ENCODE results near the gene CISH. TPM values are rescaled to one million over a fixed set of nuclear protein-coding genes. Genes with fewer than 3 reads are reported as not detected.

Gene CISH
- total and polyA plus RNA-seq, 9 of the 15 experiments (the other 6 are each of a cell fraction or from before 2014, with no cell fraction given), result 1.7 to 47.7 (median 18.3) TPM

GRCh38 chr3:50658416-50658815 is 46.8 kb upstream of the CISH start:
- TF ChIP-seq ZNF124 (CRISPR knock-in tag; IDR thresholded peaks at IDR 0.05) (no peak), ZNF184 (CRISPR knock-in tag; IDR thresholded peaks at IDR 0.05) (no peak), POLR2H (tag; IDR thresholded peaks at IDR 0.05; ENCODE audit: low read depth) (no peak), NUFIP1 (IDR thresholded peaks at IDR 0.05; ENCODE audit: partially characterized antibody) (no peak), ZNF717 (CRISPR knock-in tag; IDR thresholded peaks at IDR 0.05) (no peak), BRF2 (IDR thresholded peaks at IDR 0.05; ENCODE audit: borderline replicate concordance, insufficient read depth, insufficient read length) (no peak), TAF7 (tag; IDR thresholded peaks at IDR 0.05) (no peak), TEAD4 (IDR thresholded peaks at IDR 0.05; ENCODE audit: low read length) (no peak), TEAD4 (CRISPR knock-in tag; IDR thresholded peaks at IDR 0.05; ENCODE audit: borderline replicate concordance) (no peak), SP2 (IDR thresholded peaks at IDR 0.05; ENCODE audit: extremely low read depth, low read depth, low read length, poor library complexity, severe bottlenecking) (no peak), CBFA2T3 (IDR thresholded peaks at IDR 0.05) (no peak), NFYB (IDR thresholded peaks at IDR 0.05; ENCODE audit: extremely low read depth, insufficient read length) (no peak), MNT (conservative IDR thresholded peaks at IDR 0.05) (no peak), ZNF780A (CRISPR knock-in tag; IDR thresholded peaks at IDR 0.05) (no peak)
- TF ChIP-seq, protein P1, sequence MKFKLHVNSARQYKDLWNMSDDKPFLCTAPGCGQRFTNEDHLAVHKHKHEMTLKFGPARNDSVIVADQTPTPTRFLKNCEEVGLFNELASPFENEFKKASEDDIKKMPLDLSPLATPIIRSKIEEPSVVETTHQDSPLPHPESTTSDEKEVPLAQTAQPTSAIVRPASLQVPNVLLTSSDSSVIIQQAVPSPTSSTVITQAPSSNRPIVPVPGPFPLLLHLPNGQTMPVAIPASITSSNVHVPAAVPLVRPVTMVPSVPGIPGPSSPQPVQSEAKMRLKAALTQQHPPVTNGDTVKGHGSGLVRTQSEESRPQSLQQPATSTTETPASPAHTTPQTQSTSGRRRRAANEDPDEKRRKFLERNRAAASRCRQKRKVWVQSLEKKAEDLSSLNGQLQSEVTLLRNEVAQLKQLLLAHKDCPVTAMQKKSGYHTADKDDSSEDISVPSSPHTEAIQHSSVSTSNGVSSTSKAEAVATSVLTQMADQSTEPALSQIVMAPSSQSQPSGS (CRISPR knock-in tag; IDR thresholded peaks at IDR 0.05), result no peak
- TF ChIP-seq, protein P2, sequence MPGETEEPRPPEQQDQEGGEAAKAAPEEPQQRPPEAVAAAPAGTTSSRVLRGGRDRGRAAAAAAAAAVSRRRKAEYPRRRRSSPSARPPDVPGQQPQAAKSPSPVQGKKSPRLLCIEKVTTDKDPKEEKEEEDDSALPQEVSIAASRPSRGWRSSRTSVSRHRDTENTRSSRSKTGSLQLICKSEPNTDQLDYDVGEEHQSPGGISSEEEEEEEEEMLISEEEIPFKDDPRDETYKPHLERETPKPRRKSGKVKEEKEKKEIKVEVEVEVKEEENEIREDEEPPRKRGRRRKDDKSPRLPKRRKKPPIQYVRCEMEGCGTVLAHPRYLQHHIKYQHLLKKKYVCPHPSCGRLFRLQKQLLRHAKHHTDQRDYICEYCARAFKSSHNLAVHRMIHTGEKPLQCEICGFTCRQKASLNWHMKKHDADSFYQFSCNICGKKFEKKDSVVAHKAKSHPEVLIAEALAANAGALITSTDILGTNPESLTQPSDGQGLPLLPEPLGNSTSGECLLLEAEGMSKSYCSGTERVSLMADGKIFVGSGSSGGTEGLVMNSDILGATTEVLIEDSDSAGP (CRISPR knock-in tag; IDR thresholded peaks at IDR 0.05), result no peak
- CTCF ChIA-PET (ENCODE audit: low intra/inter-chr PET ratio), result no interaction called here
- Histone ChIP-seq H3K4me2 (ENCODE audit: insufficient read depth, low read length) (no peak overlapping the region), H3K9me3 (replicated peaks; ENCODE audit: control insufficient read depth, insufficient read depth, low read depth, low read length) (no peaks in the 10 kb centered on the region), H3K4me3 (no peak overlapping the region), H2AFZ (ENCODE audit: low read depth, low read length) (no peak overlapping the region), H3K27ac (ENCODE audit: extremely low read depth, low read depth, low read length) (no peak overlapping the region), H3K9ac (ENCODE audit: insufficient read depth in 1 of 2, low read depth in 2 of 2, low read length in 2 of 2) (no peak overlapping the region), H3K79me2 (ENCODE audit: control insufficient read depth, insufficient read depth, low read length) (no peaks in the 10 kb centered on the region), H3K9me1 (ENCODE audit: control insufficient read depth, insufficient read depth, low read length) (no peaks in the 10 kb centered on the region), H3K4me1 (replicated peaks in 1 of 2; ENCODE audit: control insufficient read depth in 2 of 2, insufficient read depth in 2 of 2, low read length in 2 of 2) (no peaks in the 10 kb centered on the region), H3K36me3 (ENCODE audit: control insufficient read depth, insufficient read depth, low read length) (no peaks in the 10 kb centered on the region), H3K27me3 (ENCODE audit: control insufficient read depth in 2 of 2, insufficient read depth in 2 of 2, low read length in 2 of 2) (peaks cover 0 to 23% of the 10 kb centered on the region in 2 experiments; a peak in 2 of 5 replicates), H4K20me1 (replicated peaks; ENCODE audit: control insufficient read depth, insufficient read depth, low read length) (no peaks in the 10 kb centered on the region; the same call in none of the 2 replicates)
- ATAC-seq (no peak), DNase-seq (ENCODE audit: extremely low read depth in 1 of 4, low spot score in 3 of 4) (no peak), FAIRE-seq (no peak)
- in situ Hi-C loops (cut with MboI), result loop anchor here (5.0 kb wide), 1 partner anchor 86 kb away; no protein-coding TSS in a partner anchor
- BruUV-seq (replicated peaks), result no TSS peak
- intact Hi-C loops (cut with micrococcal nuclease), result no loop called here
- 0% methylated on average over 6 of the region's 6 CpGs for WGBS (ENCODE audit: insufficient coverage, low coverage, missing lambda C conversion rate)
- POLR2A ChIA-PET, result interaction anchor here (0.6 to 1.0 kb wide), 3 partner anchors 8 to 267 kb away, joined by 3 to 4 read pairs (median 3); no protein-coding TSS in a partner anchor

All from K562 (cell line).